ENCODE results near the gene TNFRSF8. TPM values are rescaled to one million over a fixed set of nuclear protein-coding genes. Genes with fewer than 3 reads are reported as not detected.
A peak's percentile ranks its signal among the peaks of the same experiment; 100 is the strongest.

The TNFRSF8 gene
- total RNA-seq, 1 experiment from 2014 or later, result 2.9 TPM

DNA sequence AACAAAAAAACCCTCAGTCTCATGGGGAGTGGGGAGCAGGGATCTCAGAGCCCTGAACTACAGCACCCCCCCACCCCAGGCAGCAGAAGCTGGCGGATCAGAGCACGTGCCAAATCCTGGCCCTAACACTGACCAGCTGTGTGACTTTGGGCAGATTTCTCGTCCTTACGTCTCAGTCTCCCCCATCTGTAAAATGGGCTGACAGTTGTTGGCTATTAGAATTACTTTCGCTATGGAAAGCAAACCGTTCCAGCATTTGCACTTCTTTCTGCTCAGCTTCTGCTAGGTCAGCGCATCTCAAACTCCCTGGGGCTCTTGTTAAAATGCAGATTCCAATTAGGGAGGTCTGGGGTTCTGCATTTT, 15.5 kb downstream of the TNFRSF8 start:
- H3K9ac ChIP-seq (ENCODE audit: extremely low read depth, insufficient read length, low read length), result no peak overlapping the region
- no peak overlapping the region for H2AFZ ChIP-seq (ENCODE audit: low read length)
- H4K91ac ChIP-seq (ENCODE audit: insufficient read length, low read depth, low read length), result no peak overlapping the region
- H3K18ac ChIP-seq (ENCODE audit: insufficient read length, low read depth, low read length), result no peak overlapping the region
- Mint-ChIP-seq H3K36me3 (ENCODE audit: insufficient read depth in 1 of 3, low read depth in 3 of 3) (peaks cover 8 to 15% (median 9%) of the 10 kb centered on the region in 3 experiments; a peak in 6 of 7 replicates), H3K27me3 (ENCODE audit: low read depth) (peaks cover 16% of the 10 kb centered on the region), H3K4me1 (peaks cover 27 to 40% of the 10 kb centered on the region in 2 experiments), H3K27ac (peak overlapping the region in 2 of 3 experiments; percentile 40 to 89; a peak in 2 of 7 replicates), H3K4me3 (peak overlapping the region in 1 of 2 experiments; percentile 64; a peak in 1 of 5 replicates), H3K9me3 (peaks cover 4 to 6% of the 10 kb centered on the region in 2 experiments)
- H4K8ac ChIP-seq (replicated peaks; ENCODE audit: insufficient read length, low read depth, low read length), result no peak overlapping the region
- H2AK5ac ChIP-seq (ENCODE audit: insufficient read length, low read length), result no peak overlapping the region
- no peak overlapping the region for H3K56ac ChIP-seq (ENCODE audit: insufficient read length, low read depth, low read length)
- no peaks in the 10 kb centered on the region for H3K79me2 ChIP-seq (ENCODE audit: insufficient read depth, low read length)
- H2BK5ac ChIP-seq (ENCODE audit: insufficient read length, low read length), result no peak overlapping the region
- peaks cover 6% of the 10 kb centered on the region for H3K23me2 ChIP-seq (ENCODE audit: insufficient read length, low read depth, low read length, poor library complexity, severe bottlenecking)
- H2BK20ac ChIP-seq (ENCODE audit: low read depth, low read length, poor library complexity, severe bottlenecking), result no peak overlapping the region
- H3K4me1 ChIP-seq (ENCODE audit: insufficient read depth, low read length), result peaks cover 2% of the 10 kb centered on the region; the same call in 1 of the 2 replicates
- H3K14ac ChIP-seq (ENCODE audit: insufficient read depth, low read length), result no peak overlapping the region
- H2BK15ac ChIP-seq (ENCODE audit: low read depth, low read length), result no peak overlapping the region
- DNase-seq, result no peak
- no peak overlapping the region for H2BK12ac ChIP-seq (ENCODE audit: insufficient read length, low read depth, low read length)
- no peak overlapping the region for H2BK120ac ChIP-seq (ENCODE audit: low read depth, low read length, poor library complexity, severe bottlenecking)
- no peak overlapping the region for H3K27ac ChIP-seq (ENCODE audit: insufficient read length, low read depth, low read length)
- peak overlapping the region; percentile 65 for H4K5ac ChIP-seq (ENCODE audit: insufficient read length, low read depth, low read length)
- H3K4me2 ChIP-seq (ENCODE audit: insufficient read depth, insufficient read length, low read length), result peak overlapping the region; percentile 11
- no peaks in the 10 kb centered on the region for H3K27me3 ChIP-seq (ENCODE audit: insufficient read depth, low read length)
- TF ChIP-seq, protein P1, sequence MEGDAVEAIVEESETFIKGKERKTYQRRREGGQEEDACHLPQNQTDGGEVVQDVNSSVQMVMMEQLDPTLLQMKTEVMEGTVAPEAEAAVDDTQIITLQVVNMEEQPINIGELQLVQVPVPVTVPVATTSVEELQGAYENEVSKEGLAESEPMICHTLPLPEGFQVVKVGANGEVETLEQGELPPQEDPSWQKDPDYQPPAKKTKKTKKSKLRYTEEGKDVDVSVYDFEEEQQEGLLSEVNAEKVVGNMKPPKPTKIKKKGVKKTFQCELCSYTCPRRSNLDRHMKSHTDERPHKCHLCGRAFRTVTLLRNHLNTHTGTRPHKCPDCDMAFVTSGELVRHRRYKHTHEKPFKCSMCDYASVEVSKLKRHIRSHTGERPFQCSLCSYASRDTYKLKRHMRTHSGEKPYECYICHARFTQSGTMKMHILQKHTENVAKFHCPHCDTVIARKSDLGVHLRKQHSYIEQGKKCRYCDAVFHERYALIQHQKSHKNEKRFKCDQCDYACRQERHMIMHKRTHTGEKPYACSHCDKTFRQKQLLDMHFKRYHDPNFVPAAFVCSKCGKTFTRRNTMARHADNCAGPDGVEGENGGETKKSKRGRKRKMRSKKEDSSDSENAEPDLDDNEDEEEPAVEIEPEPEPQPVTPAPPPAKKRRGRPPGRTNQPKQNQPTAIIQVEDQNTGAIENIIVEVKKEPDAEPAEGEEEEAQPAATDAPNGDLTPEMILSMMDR (conservative IDR thresholded peaks at IDR 0.05), result no peak
- WGBS (ENCODE audit: extremely low coverage, insufficient read length, low lambda C conversion rate), result no CpG with 5 or more reads among the region's 7 CpGs
- no peaks in the 10 kb centered on the region for H3K9me3 ChIP-seq (ENCODE audit: control insufficient read depth, low read depth, low read length)
- no peak overlapping the region for H3K23ac ChIP-seq (ENCODE audit: insufficient read length, low read depth, low read length)
- no peak overlapping the region for H3K4ac ChIP-seq (ENCODE audit: low read depth, low read length)
- H4K20me1 ChIP-seq (ENCODE audit: control insufficient read depth, insufficient read depth, insufficient read length), result no peaks in the 10 kb centered on the region
- no peaks in the 10 kb centered on the region for H3K79me1 ChIP-seq (ENCODE audit: insufficient read depth, low read depth, low read length, poor library complexity, severe bottlenecking)
- no peak overlapping the region for H3T11ph ChIP-seq (ENCODE audit: low read length)
